NCI-H774 (cell line): Measurements from ENCODE around the gene TXLNA.

ENCODE experiments used
- DNase-seq: peaks from one replicate; lab custom pipeline; 2025; lab: John Stamatoyannopoulos, UW

The TXLNA gene

GRCh38 chr1:32184650-32185049 lies 5.2 kb downstream of the TXLNA start:
- no peak for DNase-seq

- no peak for DNase-seq
Observed at GRCh38 chr1:32186077-32186476, 6.6 kb downstream of the TXLNA start.

- DNase-seq: no peak
Observed at GRCh38 chr1:32186491-32186890, 7.0 kb downstream of the TXLNA start.

- DNase-seq: no peak
Observed at GRCh38 chr1:32187850-32188249, 8.4 kb downstream of the TXLNA start.

- DNase-seq: no peak
Observed at GRCh38 chr1:32192220-32192948, 12.9 kb downstream of the TXLNA start.

GRCh38 chr1:32194984-32195383 lies 15.5 kb downstream of the TXLNA start:
- no peak for DNase-seq

- no peak for DNase-seq
Observed at GRCh38 chr1:32195531-32195930, 16.1 kb downstream of the TXLNA start.

- DNase-seq: no peak
Observed at GRCh38 chr1:32195972-32196823, 16.7 kb downstream of the TXLNA start.

GRCh38 chr1:32197074-32197473 lies 17.6 kb downstream of the TXLNA start:
- no peak for DNase-seq

GRCh38 chr1:32197837-32198236 lies 18.4 kb downstream of the TXLNA start:
- no peak for DNase-seq

GRCh38 chr1:32198237-32199042 lies 19.0 kb downstream of the TXLNA start:
- no peak for DNase-seq

- DNase-seq: no peak
Observed at GRCh38 chr1:32199043-32199716, 19.7 kb downstream of the TXLNA start.

GRCh38 chr1:32199717-32200072 lies 20.2 kb downstream of the TXLNA start:
- peak; percentile 45 for DNase-seq

- peak; percentile 71 for DNase-seq
Observed at GRCh38 chr1:32200226-32201010, 20.9 kb downstream of the TXLNA start, which contains the start of gene CCDC28B. Gene CCDC28B (plus strand): TSS chr1:32200595. CDS start chr1:32201936, 1,341 bp downstream.

- DNase-seq: peak; percentile 28
Observed at GRCh38 chr1:32201011-32201855, 21.8 kb downstream of the TXLNA start.

- DNase-seq: no peak
Observed at GRCh38 chr1:32204943-32205361, 25.5 kb downstream of the TXLNA start.

- peak; percentile 99 for DNase-seq
Observed at GRCh38 chr1:32205401-32206370, 26.2 kb downstream of the TXLNA start, which contains the start of gene IQCC. Gene IQCC (plus strand): TSS chr1:32205671. CDS start chr1:32205682, 11 bp downstream.

GRCh38 chr1:32208469-32208868 lies 29.0 kb downstream of the TXLNA start:
- DNase-seq: no peak

GRCh38 chr1:32208891-32209328 lies 29.4 kb downstream of the TXLNA start, which contains the start of gene DCDC2B:
Gene DCDC2B (plus strand): TSS chr1:32209089. CDS start chr1:32209094, 5 bp downstream.
- peak; percentile 99 for DNase-seq
